ENCODE results near the gene SLC9A9. TPM values are rescaled to one million over a fixed set of nuclear protein-coding genes. Genes with fewer than 3 reads are reported as not detected.

Gene SLC9A9
- polyA plus RNA-seq, 6 donors from 2014 or later = 16.9 to 31.5 (median 24.7) TPM

DNA sequence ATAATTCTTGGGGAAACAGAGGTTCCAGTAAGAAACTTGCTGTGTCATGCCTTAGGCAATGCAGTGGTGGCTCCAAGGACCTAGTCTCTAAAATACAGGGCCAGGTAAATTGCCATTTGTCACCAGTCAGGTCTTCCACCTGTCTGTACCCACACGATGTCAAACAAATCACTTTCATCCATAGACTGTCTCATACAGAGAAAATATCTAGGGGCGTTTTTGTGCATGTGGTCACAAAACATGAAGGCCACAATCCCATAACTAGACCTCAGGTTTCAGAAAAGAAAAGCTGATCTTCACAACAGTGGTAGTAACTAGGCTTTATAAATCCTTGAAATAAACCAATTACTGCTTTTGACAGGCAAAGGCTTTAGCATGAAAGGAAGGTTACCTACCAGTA, 92.3 kb downstream of the SLC9A9 start:
- Mint-ChIP-seq H3K27ac (no peak overlapping the region), H3K4me3 (no peak overlapping the region)

DNA sequence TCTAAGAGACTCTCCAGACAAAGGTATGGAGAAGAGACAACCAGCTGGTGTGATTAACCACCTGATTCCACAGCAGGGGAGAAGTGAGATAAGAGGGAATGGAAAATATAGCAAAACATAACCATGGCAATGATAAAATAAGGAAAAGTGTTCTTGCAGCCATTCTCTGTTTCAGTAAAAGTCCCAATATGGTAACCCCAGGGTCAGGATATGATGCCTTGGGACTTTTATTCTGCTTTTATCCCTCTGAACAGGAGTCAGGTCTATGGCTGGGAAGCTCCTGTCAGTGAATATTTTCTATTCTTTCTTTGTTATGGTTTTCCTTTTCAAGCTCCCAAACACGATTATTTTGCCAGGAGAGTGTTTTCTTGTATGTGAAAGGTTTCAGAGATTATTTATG, 94.2 kb downstream of the SLC9A9 start:
- H3K9me3 Mint-ChIP-seq = no peaks in the 10 kb centered on the region
- peak overlapping the region in 2 of 6 donors; percentile 25 to 35 for H3K27ac Mint-ChIP-seq
- H3K36me3 Mint-ChIP-seq = no peaks in the 10 kb centered on the region
- ATAC-seq (ENCODE audit: low read depth in 2 of 2) (no peak), DNase-seq (no peak)
- H3K27me3 Mint-ChIP-seq = no peaks in the 10 kb centered on the region
- H3K4me3 Mint-ChIP-seq = peak overlapping the region in 1 of 8 donors; percentile 42
- H3K4me1 Mint-ChIP-seq = peaks cover 12 to 19% (median 15%) of the 10 kb centered on the region in 3 donors

More for the DNA sequence above, 92.3 kb downstream of the SLC9A9 start:
- no peak for ATAC-seq (ENCODE audit: low read depth in 2 of 2)
- no peak for DNase-seq
- Mint-ChIP-seq H3K4me1 (peaks cover 12 to 15% (median 15%) of the 10 kb centered on the region in 3 donors), H3K9me3 (peaks cover 0 to 8% (median 0%) of the 10 kb centered on the region in 7 donors), H3K27me3 (no peaks in the 10 kb centered on the region), H3K36me3 (no peaks in the 10 kb centered on the region)

DNA sequence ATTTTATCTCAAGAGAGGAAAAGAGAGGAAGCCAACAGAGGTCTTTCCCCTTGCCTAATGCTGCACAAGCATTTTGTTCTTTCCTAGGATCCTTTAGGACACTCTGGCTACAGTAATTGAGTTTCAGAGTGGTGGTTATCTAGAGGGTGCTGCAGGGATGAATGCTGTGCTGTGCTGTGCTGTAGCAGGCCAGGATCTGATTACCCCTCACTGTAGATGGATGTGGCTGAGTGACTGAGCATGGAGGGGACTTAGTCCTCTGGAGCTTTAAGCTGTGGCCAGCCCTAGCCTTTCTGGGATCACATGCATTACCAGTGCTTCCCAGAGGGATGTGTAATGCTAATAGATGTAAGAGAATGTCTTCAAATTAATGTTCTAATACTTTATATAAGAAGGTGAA, 94.8 kb downstream of the SLC9A9 start:
- no peak overlapping the region for H3K4me3 Mint-ChIP-seq

DNA sequence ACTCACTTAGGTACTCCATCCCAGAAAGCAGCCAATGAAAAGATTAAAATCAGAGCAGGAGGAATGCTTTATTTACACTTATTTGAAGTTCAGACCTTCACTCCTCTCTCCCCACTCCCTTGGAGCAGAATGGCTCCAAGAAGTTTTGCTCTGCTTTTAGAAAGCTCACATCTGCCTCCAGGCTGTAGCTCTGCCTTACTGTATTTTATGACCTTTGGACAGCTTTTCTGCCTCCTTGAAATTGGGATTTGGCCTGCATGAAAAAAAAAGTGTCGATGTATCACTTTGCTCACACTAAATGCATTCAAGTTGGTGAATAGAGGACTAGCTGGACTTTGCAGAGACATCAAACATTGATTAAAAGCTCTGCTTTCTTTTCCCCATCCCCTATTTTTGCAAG, 95.3 kb downstream of the SLC9A9 start:
- ATAC-seq (ENCODE audit: low read depth in 2 of 2) (no peak), DNase-seq (no peak)
- H3K27ac Mint-ChIP-seq = no peak overlapping the region
- H3K4me3 Mint-ChIP-seq = no peak overlapping the region
- H3K9me3 Mint-ChIP-seq = no peaks in the 10 kb centered on the region
- peaks cover 12 to 19% (median 15%) of the 10 kb centered on the region in 3 donors for H3K4me1 Mint-ChIP-seq
- no peaks in the 10 kb centered on the region for H3K27me3 Mint-ChIP-seq
- H3K36me3 Mint-ChIP-seq = no peaks in the 10 kb centered on the region

More for the DNA sequence above, 94.8 kb downstream of the SLC9A9 start:
- Mint-ChIP-seq H3K27me3 (no peaks in the 10 kb centered on the region), H3K4me1 (peaks cover 12 to 19% (median 15%) of the 10 kb centered on the region in 3 donors), H3K9me3 (no peaks in the 10 kb centered on the region), H3K36me3 (no peaks in the 10 kb centered on the region), H3K27ac (no peak overlapping the region)
- no peak for ATAC-seq (ENCODE audit: low read depth in 2 of 2)
- no peak for DNase-seq

DNA sequence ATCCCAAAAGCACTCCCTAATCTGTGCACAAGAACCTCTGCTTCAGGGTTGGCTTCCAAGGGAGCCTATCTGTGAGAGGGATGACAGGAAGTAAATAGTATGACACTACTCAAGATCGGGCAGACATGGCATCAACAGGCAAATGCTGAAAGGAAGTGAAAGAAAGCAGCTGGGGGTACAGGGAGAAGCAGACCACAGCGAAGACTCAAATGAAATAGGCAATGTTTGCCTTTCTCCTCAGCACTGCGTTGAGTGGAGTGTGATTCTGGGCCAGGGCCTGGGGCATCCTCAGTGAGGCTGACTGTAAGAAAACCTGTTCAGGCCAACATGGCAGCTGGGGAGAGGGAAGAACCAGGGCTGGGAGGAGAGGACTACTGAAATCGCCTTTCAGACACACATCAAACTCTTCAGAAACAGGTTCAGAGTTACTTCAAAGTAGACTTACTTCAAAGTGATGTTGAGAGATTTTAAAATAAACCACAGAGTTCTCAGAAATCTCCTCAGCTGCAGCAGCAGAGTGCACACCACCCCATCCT, 96.6 kb downstream of the SLC9A9 start:
- peak overlapping the region; percentile 60 to 93 (median 75) for H3K27ac Mint-ChIP-seq
- no peaks in the 10 kb centered on the region for H3K27me3 Mint-ChIP-seq
- H3K9me3 Mint-ChIP-seq = no peaks in the 10 kb centered on the region
- ATAC-seq (ENCODE audit: low read depth in 2 of 2) (peak; percentile 98), DNase-seq (peak; percentile 33)
- peaks cover 12 to 19% (median 15%) of the 10 kb centered on the region in 3 donors for H3K4me1 Mint-ChIP-seq
- no peaks in the 10 kb centered on the region for H3K36me3 Mint-ChIP-seq
- peak overlapping the region in 6 of 8 donors; percentile 41 to 83 (median 64) for H3K4me3 Mint-ChIP-seq

DNA sequence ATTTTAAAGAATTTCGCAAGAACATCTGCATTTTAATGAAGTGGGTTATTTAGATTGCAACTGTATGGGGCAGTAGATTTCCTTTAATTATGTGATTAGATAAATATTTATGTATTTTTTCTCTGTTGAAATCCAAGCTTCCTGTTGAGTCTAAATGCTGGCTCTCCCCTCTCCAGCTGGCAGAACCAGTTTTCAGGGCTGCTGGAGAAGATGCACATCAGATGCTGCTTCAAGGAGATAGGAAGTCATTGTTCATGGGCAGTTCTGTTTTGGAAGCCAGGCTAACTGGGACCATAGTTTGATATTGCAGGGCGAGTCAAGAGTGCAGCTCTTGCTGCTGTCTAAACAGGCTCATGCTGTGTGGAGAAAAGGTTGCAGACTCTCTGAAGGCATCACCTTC, 97.4 kb downstream of the SLC9A9 start:
- DNase-seq = no peak
- H3K27me3 Mint-ChIP-seq = no peaks in the 10 kb centered on the region
- peak overlapping the region in 1 of 8 donors; percentile 73 for H3K4me3 Mint-ChIP-seq
- ATAC-seq (ENCODE audit: low read depth in 2 of 2) = no peak
- H3K36me3 Mint-ChIP-seq = peaks cover 3 to 5% of the 10 kb centered on the region in 2 donors
- H3K4me1 Mint-ChIP-seq = peaks cover 12 to 19% (median 15%) of the 10 kb centered on the region in 3 donors
- H3K27ac Mint-ChIP-seq = no peak overlapping the region
- no peaks in the 10 kb centered on the region for H3K9me3 Mint-ChIP-seq

DNA sequence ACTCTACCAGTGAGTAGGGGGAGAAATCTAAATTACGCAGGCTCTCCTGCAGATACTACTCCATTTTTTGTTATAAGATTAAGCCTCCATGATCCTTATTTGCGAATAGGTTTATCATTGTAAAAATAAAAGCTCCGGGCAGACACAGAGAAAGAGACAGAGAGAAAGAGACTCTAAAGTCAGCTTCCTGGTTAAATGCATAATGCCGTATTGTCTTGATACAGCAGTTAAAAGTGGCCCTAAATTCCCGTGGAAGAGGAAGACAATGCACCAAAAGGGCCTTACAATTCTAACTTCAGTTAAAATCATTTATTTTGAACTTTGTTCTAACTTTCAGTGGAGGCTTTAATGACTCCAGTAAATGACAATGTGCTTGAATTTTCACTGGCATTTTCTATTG, 98.3 kb downstream of the SLC9A9 start:
- peaks cover 6 to 10% of the 10 kb centered on the region in 2 donors for H3K36me3 Mint-ChIP-seq
- DNase-seq (no peak), ATAC-seq (ENCODE audit: low read depth in 2 of 2) (no peak)
- H3K4me1 Mint-ChIP-seq = peaks cover 12 to 19% (median 15%) of the 10 kb centered on the region in 3 donors
- no peaks in the 10 kb centered on the region for H3K27me3 Mint-ChIP-seq
- H3K4me3 Mint-ChIP-seq = no peak overlapping the region
- no peak overlapping the region for H3K27ac Mint-ChIP-seq
- peaks cover 0 to 3% (median 0%) of the 10 kb centered on the region in 7 donors for H3K9me3 Mint-ChIP-seq

DNA sequence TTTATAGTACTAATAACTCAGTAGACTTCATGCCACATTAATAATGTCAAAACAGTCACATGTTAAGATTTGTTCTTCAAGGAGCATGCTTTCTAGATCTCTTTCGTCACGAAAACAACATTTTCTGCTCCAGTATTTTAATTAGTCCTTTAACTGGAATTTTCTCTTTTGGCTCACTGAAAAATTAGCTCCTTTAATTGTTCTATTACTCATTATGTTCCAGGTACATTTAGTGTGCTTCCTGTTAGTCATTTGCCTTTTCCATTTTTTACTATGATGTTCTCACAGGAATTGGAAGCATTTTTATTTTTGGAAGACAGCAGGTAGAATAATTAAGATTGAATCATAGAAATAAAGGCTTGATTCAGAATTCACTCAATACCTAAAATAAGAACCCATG, 111.2 kb downstream of the SLC9A9 start:
- Mint-ChIP-seq H3K27me3 (no peaks in the 10 kb centered on the region), H3K9me3 (peaks cover 3 to 23% (median 13%) of the 10 kb centered on the region in 7 donors), H3K27ac (no peak overlapping the region), H3K4me1 (no peaks in the 10 kb centered on the region), H3K4me3 (no peak overlapping the region), H3K36me3 (peaks cover 19 to 26% of the 10 kb centered on the region in 2 donors)
- no peak for ATAC-seq (ENCODE audit: low read depth in 2 of 2)
- DNase-seq = no peak

DNA sequence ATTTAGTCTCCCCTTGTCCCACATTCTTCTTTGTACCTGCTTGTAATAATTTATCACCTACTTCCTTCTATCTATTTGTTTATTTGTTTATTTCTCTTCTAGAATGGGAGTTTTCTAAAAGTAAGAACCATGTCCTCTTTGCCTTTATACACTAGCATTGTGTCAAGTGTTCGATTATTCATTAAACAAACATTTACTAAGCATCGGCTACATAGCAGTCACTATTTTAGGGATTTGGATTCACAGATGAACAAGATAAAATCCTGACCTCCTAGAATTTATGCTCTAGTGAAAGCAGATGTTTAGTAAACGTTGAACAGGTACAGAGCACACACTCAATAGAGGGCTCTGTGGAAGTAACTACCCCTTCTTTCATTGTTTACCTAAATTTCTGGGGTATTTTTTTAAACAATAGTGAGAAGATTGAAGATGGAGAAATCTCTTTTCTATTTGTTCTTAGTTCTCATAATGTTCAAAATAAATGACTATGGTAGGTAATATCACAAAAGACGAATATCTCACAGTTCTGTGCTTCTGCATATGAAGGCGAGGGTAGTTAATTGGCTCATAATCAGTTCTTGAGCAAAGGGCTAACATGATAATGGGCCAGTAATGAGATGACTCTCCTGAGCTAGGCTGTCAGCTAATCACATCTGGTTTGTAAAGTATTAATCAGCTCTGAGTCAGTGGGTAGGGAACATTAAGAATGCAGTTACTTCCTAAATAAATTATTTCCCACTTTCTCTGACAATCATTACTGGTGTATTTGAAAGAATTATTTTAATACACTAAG, 111.9 kb downstream of the SLC9A9 start:
- Mint-ChIP-seq H3K27ac (no peak overlapping the region), H3K4me1 (peaks cover 0 to 4% (median 0%) of the 10 kb centered on the region in 3 donors)
- no peak for DNase-seq

DNA sequence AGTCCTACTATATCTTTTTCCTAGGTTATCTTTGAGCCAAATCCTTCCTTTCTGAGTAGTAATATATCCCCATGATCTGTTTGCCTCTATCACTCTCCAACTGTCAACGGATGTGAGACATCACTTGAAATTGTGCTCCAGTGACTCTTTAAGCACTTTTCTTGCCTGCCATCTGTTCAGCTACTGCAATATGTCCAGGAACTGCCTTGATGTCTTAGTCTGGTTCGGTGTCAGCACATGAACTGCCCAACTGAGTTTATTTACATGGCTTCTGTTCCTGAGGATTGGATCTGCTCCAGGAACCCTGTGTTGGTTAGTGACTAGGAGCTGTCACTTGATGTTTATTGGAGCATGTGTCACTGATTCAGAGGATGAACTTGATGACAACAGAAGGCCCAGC, 116.5 kb downstream of the SLC9A9 start:
- peaks cover 0 to 2% (median 0%) of the 10 kb centered on the region in 7 donors for H3K9me3 Mint-ChIP-seq

More for the DNA sequence above, 111.9 kb downstream of the SLC9A9 start:
- Mint-ChIP-seq H3K4me3 (no peak overlapping the region), H3K9me3 (peaks cover 3 to 18% (median 9%) of the 10 kb centered on the region in 7 donors), H3K27me3 (no peaks in the 10 kb centered on the region), H3K36me3 (peaks cover 17 to 19% of the 10 kb centered on the region in 2 donors)
- no peak for ATAC-seq (ENCODE audit: low read depth in 2 of 2)

DNA sequence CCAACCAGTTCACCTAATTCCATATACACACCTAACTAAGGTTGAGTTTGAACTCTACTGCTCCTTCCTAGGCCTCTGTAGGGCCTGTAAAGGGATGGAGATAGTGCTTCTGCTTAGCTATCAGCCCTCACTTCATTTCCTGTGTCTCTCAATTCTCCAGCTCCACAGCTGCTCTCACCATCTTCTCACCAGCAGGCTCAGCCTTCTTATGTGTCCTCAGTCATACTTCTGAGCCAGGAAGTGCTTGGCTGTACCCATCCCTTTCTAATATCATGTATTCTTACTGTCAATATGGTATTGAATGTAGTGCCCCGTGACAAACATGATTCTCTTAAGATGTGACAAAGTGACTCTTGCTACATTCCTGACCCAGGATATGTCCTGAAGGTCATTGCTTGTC, 116.9 kb downstream of the SLC9A9 start:
- H3K36me3 Mint-ChIP-seq = peaks cover 4 to 9% of the 10 kb centered on the region in 2 donors
- no peak overlapping the region for H3K4me3 Mint-ChIP-seq
- DNase-seq = no peak
- ATAC-seq (ENCODE audit: low read depth in 2 of 2) = no peak
- H3K27ac Mint-ChIP-seq = no peak overlapping the region
- H3K27me3 Mint-ChIP-seq = no peaks in the 10 kb centered on the region
- peaks cover 0 to 2% (median 0%) of the 10 kb centered on the region in 7 donors for H3K9me3 Mint-ChIP-seq
- H3K4me1 Mint-ChIP-seq = peaks cover 0 to 12% (median 0%) of the 10 kb centered on the region in 3 donors

More for the DNA sequence above, 116.5 kb downstream of the SLC9A9 start:
- ATAC-seq (ENCODE audit: low read depth in 2 of 2) (no peak), DNase-seq (no peak)
- H3K4me1 Mint-ChIP-seq = peaks cover 0 to 12% (median 0%) of the 10 kb centered on the region in 3 donors
- H3K27ac Mint-ChIP-seq = no peak overlapping the region
- H3K4me3 Mint-ChIP-seq = no peak overlapping the region
- H3K36me3 Mint-ChIP-seq = peaks cover 4 to 9% of the 10 kb centered on the region in 2 donors
- H3K27me3 Mint-ChIP-seq = no peaks in the 10 kb centered on the region

DNA sequence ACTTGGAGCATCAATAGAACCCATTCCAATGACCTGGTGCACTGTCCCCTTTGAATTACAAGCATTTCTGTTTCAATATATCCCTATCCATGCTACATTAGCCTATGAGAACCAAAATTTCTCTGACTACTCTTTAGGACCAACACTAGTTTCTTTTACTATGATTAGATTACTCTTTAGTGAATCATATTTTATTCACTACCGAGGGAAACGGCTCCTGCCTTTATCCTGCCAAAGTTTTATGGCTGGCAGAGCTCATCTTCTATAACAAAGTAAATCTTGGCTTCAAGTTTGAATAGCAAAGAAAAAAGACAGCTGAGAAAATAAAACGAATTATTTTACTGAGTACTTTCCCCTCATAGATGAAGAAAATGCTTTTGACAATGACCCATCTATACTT, 120.9 kb downstream of the SLC9A9 start:
- ATAC-seq (ENCODE audit: low read depth in 2 of 2) = no peak
- peaks cover 0 to 4% (median 0%) of the 10 kb centered on the region in 7 donors for H3K9me3 Mint-ChIP-seq
- H3K27ac Mint-ChIP-seq = no peak overlapping the region
- peaks cover 7 to 15% of the 10 kb centered on the region in 2 donors for H3K36me3 Mint-ChIP-seq
- DNase-seq = no peak
- H3K4me3 Mint-ChIP-seq = no peak overlapping the region
- no peaks in the 10 kb centered on the region for H3K27me3 Mint-ChIP-seq
- peaks cover 0 to 16% (median 2%) of the 10 kb centered on the region in 3 donors for H3K4me1 Mint-ChIP-seq

DNA sequence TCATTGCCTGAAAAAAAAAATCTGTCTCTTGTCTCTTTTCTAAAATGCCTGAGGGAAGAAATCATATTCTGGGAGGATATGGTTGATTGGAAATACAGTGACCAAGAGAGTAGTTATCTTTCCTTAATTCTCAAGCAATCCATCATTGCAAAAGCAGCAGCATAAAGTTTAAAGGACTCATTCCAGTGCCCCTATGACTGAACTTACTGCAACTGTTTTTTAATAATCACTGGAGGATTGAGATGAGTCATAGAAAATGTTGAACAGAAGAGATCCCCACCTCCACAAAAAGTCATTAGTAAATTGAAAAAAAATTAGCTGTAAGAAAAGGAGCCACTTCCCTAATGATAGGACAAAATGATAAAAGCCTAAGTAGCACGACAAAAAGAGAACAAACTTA, 121.5 kb downstream of the SLC9A9 start:
- DNase-seq (no peak), ATAC-seq (ENCODE audit: low read depth in 2 of 2) (no peak)
- no peak overlapping the region for H3K4me3 Mint-ChIP-seq
- H3K4me1 Mint-ChIP-seq = peaks cover 0 to 15% (median 2%) of the 10 kb centered on the region in 3 donors
- peaks cover 8 to 19% of the 10 kb centered on the region in 2 donors for H3K36me3 Mint-ChIP-seq
- H3K27me3 Mint-ChIP-seq = no peaks in the 10 kb centered on the region
- H3K27ac Mint-ChIP-seq = no peak overlapping the region
- peaks cover 0 to 4% (median 0%) of the 10 kb centered on the region in 7 donors for H3K9me3 Mint-ChIP-seq

DNA sequence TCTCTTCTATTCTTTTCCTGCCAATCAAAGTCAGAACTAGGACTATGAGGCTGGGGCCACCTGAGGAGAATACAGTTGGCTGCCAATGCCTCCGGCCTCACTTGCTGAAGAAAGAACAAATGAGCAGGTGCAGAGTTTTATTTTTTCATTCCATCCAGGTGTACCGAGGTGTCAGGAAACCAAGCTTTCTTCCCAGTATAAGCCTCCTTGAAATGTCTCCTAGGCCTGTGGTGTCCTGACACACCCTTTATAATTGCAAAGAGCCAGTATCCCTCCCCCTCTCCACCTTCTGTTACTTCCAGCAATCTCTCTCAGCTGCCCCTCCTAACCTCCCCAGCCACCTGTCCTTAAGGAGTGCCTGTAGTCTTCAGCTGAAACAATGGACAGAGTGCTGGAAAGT, 127.9 kb downstream of the SLC9A9 start:
- Mint-ChIP-seq H3K9me3 (peaks cover 0 to 4% (median 0%) of the 10 kb centered on the region in 7 donors), H3K4me3 (no peak overlapping the region), H3K36me3 (peaks cover 22 to 27% of the 10 kb centered on the region in 2 donors), H3K27me3 (no peaks in the 10 kb centered on the region), H3K4me1 (peaks cover 0 to 4% (median 2%) of the 10 kb centered on the region in 3 donors), H3K27ac (no peak overlapping the region)
- ATAC-seq (ENCODE audit: low read depth in 2 of 2) = no peak
- DNase-seq = no peak
